Keratinocyte (primary cell): ENCODE results near the gene B3GNT2. TPM values are rescaled to one million over a fixed set of nuclear protein-coding genes. Genes with fewer than 3 reads are reported as not detected.

Experiments used
- DNase-seq: peaks from one replicate; pipeline ENCODE4 v3.0.0-alpha.2; 2011; ENCODE audit warnings: low read depth, missing footprints, low spot score
- FAIRE-seq: peaks from 2 replicates; lab custom pipeline; 2011; peaks lifted over from hg19 to GRCh38; lab: Jason Lieb, UNC
- H2AFZ ChIP-seq: 2 replicates; pipeline ENCODE4 v1.6.0; 2012; ENCODE audit warnings: low read length, control low read depth, inconsistent platforms; ENCODE audit not compliant: control insufficient read depth
- H3K27ac ChIP-seq: 2 replicates; pipeline ENCODE4 v1.5.1; 2011; ENCODE audit warnings: low read length; ENCODE audit not compliant: control insufficient read depth, insufficient read depth
- H3K27me3 ChIP-seq: 3 replicates; pipeline ENCODE4 v1.6.0; 2011; ENCODE audit warnings: low read length; ENCODE audit not compliant: control insufficient read depth, insufficient read depth; ENCODE audit errors: extremely low read depth
- H3K36me3 ChIP-seq, 2 experiments: 2 replicates in 1 of 2; 3 replicates in 1 of 2; pipeline ENCODE4 v1.5.1; 2011; ENCODE audit warnings: low read length in 2 of 2, mild to moderate bottlenecking in 1 of 2; ENCODE audit not compliant: control insufficient read depth in 2 of 2, insufficient read depth in 2 of 2; ENCODE audit errors: extremely low read depth in 1 of 2
- H3K4me1 ChIP-seq: 3 replicates; pipeline ENCODE4 v1.5.1; 2011; ENCODE audit warnings: low read length; ENCODE audit not compliant: control insufficient read depth, insufficient read depth; ENCODE audit errors: extremely low read depth
- H3K4me2 ChIP-seq: 3 replicates; pipeline ENCODE4 v1.6.0; 2011; ENCODE audit warnings: low read depth, low read length; ENCODE audit not compliant: control insufficient read depth, insufficient read depth; ENCODE audit errors: extremely low read depth
- H3K4me3 ChIP-seq, 3 experiments: fragments of 200-600 bp in 1 of 3; sonication (generic) in 1 of 3; 2 replicates in 2 of 3; 3 replicates in 1 of 3; pipeline ENCODE4 v1.5.1; 2011 to 2016; ENCODE audit warnings: low read length in 3 of 3, mild to moderate bottlenecking in 3 of 3, control low read depth in 2 of 3, inconsistent platforms in 1 of 3, low read depth in 1 of 3, mixed read lengths in 1 of 3, mixed run types in 1 of 3, moderate library complexity in 1 of 3; ENCODE audit not compliant: control insufficient read depth in 2 of 3, insufficient read depth in 2 of 3; ENCODE audit errors: extremely low read depth in 1 of 3
- H3K79me2 ChIP-seq: 2 replicates; pipeline ENCODE4 v1.6.0; 2012; ENCODE audit warnings: low read length; ENCODE audit not compliant: control insufficient read depth, insufficient read depth
- H3K9ac ChIP-seq: 3 replicates; pipeline ENCODE4 v1.6.0; 2011; ENCODE audit warnings: low read length; ENCODE audit not compliant: control insufficient read depth, insufficient read depth; ENCODE audit errors: extremely low read depth
- H3K9me1 ChIP-seq: 3 replicates; pipeline ENCODE4 v1.6.0; 2011; ENCODE audit warnings: low read length; ENCODE audit not compliant: control insufficient read depth, insufficient read depth; ENCODE audit errors: extremely low read depth
- H3K9me3 ChIP-seq: 2 replicates; pipeline ENCODE4 v1.5.1; 2012; ENCODE audit warnings: low read depth, low read length; ENCODE audit not compliant: control insufficient read depth
- H4K20me1 ChIP-seq: 3 replicates; pipeline ENCODE4 v1.6.0; 2011; ENCODE audit warnings: low read length; ENCODE audit not compliant: control insufficient read depth, insufficient read depth; ENCODE audit errors: extremely low read depth
- CTCF ChIP-seq, 3 experiments: IDR thresholded peaks in 1 of 3; conservative IDR thresholded peaks in 1 of 3; optimal IDR thresholded peaks in 1 of 3; 2 replicates in 2 of 3; 3 replicates in 1 of 3; pipeline versions ENCODE3 to v1.5.1; 2011; ENCODE audit warnings: low read length in 3 of 3, mild to moderate bottlenecking in 3 of 3, moderate library complexity in 2 of 3, control low read depth in 1 of 3, inconsistent platforms in 1 of 3; ENCODE audit not compliant: insufficient read depth in 2 of 3; ENCODE audit errors: extremely low read depth in 1 of 3
- EZH2 ChIP-seq: IDR thresholded peaks from one replicate; pipeline ENCODE4 v1.6.1; 2012; ENCODE audit warnings: inconsistent platforms, mild to moderate bottlenecking, low read length, moderate library complexity
- dilution Hi-C: fragments of 300-500 bp; cut with MboI; formaldehyde crosslinking; loops from one replicate; pipeline ENCODE4 v1.7.0; 2020; ENCODE audit warnings: low sequenced_read_pairs; ENCODE audit not compliant: extremely low pct_ligation_motif_present
- polyA plus RNA-seq, 5 experiments: library from polyadenylated mRNA; depleted of rRNA in 3 of 5; stranded (reverse) in 3 of 5; stranded (forward) in 1 of 5; unstranded in 1 of 5; fragments of >200 nt; gene quantifications; 1 replicate in 1 of 5; 2 replicates in 3 of 5; 3 replicates in 1 of 5; pipeline versions ENCODE4 v1.2.1 to v1.2.3, GENCODE V29; 2011 to 2012; ENCODE audit warnings: missing spikeins in 2 of 5, low read depth in 1 of 5, low replicate concordance in 1 of 5

The B3GNT2 gene
- polyA plus RNA-seq, 1 donor (not counting 4 experiments of a cell fraction or from before 2014, with no cell fraction given), result 44.3 TPM

GRCh38 chr2:62188416-62188815 lies 7.5 kb upstream of the B3GNT2 start:
- no peak overlapping the region for H3K27ac ChIP-seq
- no peaks in the 10 kb centered on the region for H3K79me2 ChIP-seq
- no peaks in the 10 kb centered on the region for H3K27me3 ChIP-seq
- H3K36me3 ChIP-seq, result no peaks in the 10 kb centered on the region
- dilution Hi-C loops, result no loop called here
- no peak overlapping the region for H2AFZ ChIP-seq
- H3K4me1 ChIP-seq, result no peaks in the 10 kb centered on the region
- H3K4me3 ChIP-seq, result no peak overlapping the region
- no peak for FAIRE-seq
- no peaks in the 10 kb centered on the region for H3K9me3 ChIP-seq
- H3K9ac ChIP-seq, result no peak overlapping the region
- TF ChIP-seq CTCF (optimal IDR thresholded peaks at IDR 0.05 in 1 of 3, IDR thresholded peaks at IDR 0.05 in 1 of 3, conservative IDR thresholded peaks at IDR 0.05 in 1 of 3; ENCODE audit: extremely low read depth in 1 of 3, insufficient read depth in 2 of 3, low read length in 3 of 3), result no peak
- no peak for TF ChIP-seq EZH2
- no peak for DNase-seq
- H3K4me2 ChIP-seq, result no peak overlapping the region
- H4K20me1 ChIP-seq, result no peaks in the 10 kb centered on the region
- H3K9me1 ChIP-seq, result no peaks in the 10 kb centered on the region

- no peaks in the 10 kb centered on the region for H3K79me2 ChIP-seq
- H4K20me1 ChIP-seq, result no peaks in the 10 kb centered on the region
- dilution Hi-C loops, result no loop called here
- no peaks in the 10 kb centered on the region for H3K4me1 ChIP-seq
- no peak for DNase-seq
- H3K4me3 ChIP-seq, result no peak overlapping the region
- TF ChIP-seq EZH2 (no peak), CTCF (optimal IDR thresholded peaks at IDR 0.05 in 1 of 3, IDR thresholded peaks at IDR 0.05 in 1 of 3, conservative IDR thresholded peaks at IDR 0.05 in 1 of 3; ENCODE audit: extremely low read depth in 1 of 3, insufficient read depth in 2 of 3, low read length in 3 of 3) (no peak)
- no peak overlapping the region for H3K9ac ChIP-seq
- no peak for FAIRE-seq
- H3K9me3 ChIP-seq, result no peaks in the 10 kb centered on the region
- H3K27me3 ChIP-seq, result no peaks in the 10 kb centered on the region
- H3K9me1 ChIP-seq, result no peaks in the 10 kb centered on the region
- H3K4me2 ChIP-seq, result no peak overlapping the region
- H3K36me3 ChIP-seq, result no peaks in the 10 kb centered on the region
- H2AFZ ChIP-seq, result no peak overlapping the region
- H3K27ac ChIP-seq, result no peak overlapping the region
Observed at GRCh38 chr2:62189196-62189595, 6.7 kb upstream of the B3GNT2 start.
